DMS153 treated with DMSO at 0.1 percent for 48 hours (cell line): ENCODE measurements around the gene ANAPC2.
"Not testable (repeated sequence)": the region's sequence is repeated elsewhere in the genome, so short reads cannot be mapped to it uniquely, and the experiment has no call there.

ENCODE experiments used
- DNase-seq: peaks from one replicate; lab custom pipeline; 2025; ENCODE audit not compliant: unreplicated experiment; lab: John Stamatoyannopoulos, UW

Gene ANAPC2

DNA sequence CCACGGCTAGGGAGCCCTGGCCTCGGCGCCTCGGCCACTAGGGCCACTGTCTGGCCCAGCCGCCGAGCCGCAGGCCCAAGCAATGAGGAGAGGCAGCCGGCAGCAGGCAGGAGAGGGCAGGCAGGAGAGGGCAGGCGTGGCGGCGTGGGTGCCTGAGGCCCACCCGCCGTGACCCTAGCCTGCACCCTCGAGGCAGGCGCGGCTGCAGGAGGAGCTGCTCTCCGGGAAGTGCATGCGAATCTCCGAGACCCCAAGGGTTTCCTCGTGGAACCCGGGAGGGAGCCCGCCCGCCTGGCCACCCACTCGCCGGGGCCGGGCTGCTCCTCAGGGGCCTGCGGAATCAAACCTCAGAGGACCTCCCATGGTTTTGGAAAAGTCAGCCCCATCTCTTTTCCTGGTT lies 40.1 kb downstream of the ANAPC2 start:
- DNase-seq: no peak

DNA sequence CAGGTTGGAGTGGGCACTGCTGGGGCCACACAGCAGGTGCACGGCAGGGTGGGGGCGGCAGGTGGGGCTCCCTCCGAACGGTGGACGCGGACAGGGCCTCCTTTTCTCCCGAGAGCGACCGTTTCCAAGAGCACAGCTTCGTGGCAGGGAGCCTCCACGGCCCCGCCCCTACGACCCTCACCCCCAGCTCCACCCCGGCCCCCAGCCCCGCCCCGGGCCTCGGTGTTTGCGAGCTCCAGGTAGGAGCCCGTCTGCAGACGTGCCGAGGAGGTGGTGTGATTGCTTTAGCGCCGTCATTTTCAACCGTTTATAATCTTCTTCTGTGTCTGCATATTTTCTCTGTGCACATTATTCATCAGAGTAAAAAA lies 40.6 kb downstream of the ANAPC2 start:
- DNase-seq: no peak

DNA sequence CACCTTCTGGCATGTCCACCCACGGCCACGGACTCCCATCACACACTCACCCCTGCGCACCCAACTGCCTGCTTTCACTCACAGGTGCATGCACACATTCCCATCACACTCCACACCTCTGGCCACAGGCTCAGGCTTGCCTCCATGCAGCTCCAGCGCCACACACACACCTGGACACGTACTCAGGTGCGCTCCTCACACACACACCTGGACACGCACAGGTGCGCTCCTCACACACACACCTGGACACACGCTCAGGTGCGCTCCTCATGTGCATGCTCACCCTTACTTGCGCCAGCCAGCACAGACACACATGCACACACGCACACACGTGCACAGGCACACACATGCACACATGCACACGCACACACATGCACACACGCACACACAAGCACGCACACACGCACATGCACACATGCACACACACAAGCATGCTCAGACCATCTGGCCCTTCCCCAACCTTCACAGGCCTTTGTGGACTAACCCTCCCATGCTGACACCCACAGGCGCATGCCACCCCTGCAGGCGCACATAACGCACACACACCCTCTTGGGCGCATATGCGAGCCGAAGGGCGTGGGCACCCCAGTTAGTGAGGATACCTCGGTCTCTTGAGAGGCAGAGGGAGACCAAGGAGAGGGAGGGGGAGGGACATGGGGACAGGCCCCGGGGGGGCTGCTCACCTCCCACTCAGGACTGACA lies 41.1 kb downstream of the ANAPC2 start:
- no peak for DNase-seq

- no peak for DNase-seq
These were observed 41.8 kb downstream of the ANAPC2 start for GRCh38 chr9:137146527-137146918.

- DNase-seq: no peak
These were observed 42.4 kb downstream of the ANAPC2 start for GRCh38 chr9:137145731-137146526.

GRCh38 chr9:137143459-137143858 lies 44.9 kb downstream of the ANAPC2 start:
- DNase-seq: no peak

- DNase-seq: no peak
These were observed 46.1 kb downstream of the ANAPC2 start for GRCh38 chr9:137141976-137142936.

- no peak for DNase-seq
These were observed 47.1 kb downstream of the ANAPC2 start for GRCh38 chr9:137141050-137141810.

DNA sequence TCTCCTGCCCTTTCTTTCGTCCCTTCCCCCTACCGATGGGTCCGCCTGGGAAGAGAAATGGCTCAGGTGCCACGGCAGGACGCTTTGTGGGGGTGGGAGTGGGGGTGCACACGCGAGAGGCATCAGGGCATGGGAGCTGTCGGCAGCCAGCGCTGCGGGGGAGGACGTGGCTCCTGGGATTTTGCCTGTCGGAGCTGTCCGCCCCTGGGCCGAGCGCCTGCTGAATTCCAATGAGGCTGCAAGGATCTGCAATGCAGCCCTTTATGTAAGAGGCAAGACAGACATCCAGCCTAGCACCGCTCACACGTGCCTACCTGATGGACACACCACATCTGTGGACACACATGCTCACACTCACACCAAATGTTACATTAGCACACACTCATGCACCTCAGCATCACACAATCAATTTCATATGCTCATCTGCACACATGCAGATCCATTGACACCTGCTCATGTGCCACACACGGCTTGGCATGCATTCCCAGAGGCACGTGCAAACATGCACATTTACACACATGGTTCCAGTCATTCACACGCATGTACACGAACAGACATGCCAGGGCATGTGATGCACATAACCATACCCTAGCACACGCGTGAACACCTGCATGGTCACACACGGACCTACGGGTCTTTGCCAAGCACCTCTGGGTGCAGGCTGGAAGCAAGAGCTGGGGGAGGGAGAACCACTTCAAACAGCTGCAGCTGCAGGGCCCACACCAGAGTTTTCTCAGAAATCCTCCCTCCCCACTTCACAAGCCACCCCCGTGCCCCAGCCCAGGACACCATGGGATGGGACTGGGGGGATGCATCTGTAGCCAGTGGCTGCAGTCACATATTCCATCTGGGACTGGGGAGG lies 48.0 kb downstream of the ANAPC2 start:
- DNase-seq: no peak

DNA sequence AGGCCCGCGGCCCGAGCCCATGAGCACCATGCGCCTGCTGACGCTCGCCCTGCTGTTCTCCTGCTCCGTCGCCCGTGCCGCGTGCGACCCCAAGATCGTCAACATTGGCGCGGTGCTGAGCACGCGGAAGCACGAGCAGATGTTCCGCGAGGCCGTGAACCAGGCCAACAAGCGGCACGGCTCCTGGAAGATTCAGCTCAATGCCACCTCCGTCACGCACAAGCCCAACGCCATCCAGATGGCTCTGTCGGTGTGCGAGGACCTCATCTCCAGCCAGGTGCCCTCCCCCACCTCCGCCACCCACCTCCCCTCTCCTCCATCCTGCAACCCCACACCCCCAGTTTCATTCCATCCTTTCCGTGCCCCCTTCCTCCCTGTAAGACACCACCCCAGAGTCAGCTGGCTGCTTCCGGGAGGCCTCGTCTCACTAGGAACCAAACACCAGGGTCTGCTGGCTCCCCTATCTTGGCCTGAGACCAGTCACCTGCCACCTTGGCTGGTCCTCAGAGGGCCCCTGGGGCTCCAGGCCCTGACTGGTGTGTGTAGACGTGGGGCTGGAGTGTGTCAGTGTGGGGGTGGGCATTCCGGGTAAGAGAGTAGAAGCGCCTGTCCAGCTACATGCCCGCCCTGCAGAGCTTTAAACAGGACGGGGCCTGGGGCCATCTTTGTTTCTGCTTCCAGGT lies 48.8 kb downstream of the ANAPC2 start:
- no peak for DNase-seq

DNA sequence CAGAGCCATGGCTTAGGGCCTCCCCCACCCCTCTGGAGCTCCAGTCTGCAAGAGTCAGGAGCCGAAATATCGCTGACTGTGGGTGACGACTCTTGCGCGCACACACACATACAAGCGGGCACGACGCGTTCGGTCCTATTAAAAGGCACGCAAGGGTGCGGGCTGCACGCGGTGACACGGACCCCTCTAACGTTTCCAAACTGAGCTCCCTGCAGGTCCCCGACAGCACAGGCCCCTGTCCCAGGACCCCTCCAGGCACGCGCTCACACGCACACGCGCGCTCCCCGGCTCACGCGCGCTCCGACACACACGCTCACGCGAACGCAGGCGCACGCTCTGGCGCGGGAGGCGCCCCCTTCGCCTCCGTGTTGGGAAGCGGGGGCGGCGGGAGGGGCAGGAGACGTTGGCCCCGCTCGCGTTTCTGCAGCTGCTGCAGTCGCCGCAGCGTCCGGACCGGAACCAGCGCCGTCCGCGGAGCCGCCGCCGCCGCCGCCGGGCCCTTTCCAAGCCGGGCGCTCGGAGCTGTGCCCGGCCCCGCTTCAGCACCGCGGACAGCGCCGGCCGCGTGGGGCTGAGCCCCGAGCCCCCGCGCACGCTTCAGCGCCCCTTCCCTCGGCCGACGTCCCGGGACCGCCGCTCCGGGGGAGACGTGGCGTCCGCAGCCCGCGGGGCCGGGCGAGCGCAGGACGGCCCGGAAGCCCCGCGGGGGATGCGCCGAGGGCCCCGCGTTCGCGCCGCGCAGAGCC lies 49.5 kb downstream of the ANAPC2 start, which contains the start of gene GRIN1:
Gene GRIN1 (plus strand): TSS at position 433 of the 746 bp plus-strand sequence. CDS start 333 bp downstream, outside the sequence.
- DNase-seq: no peak

GRCh38 chr9:137138058-137138721 lies 50.2 kb downstream of the ANAPC2 start:
- DNase-seq: no peak

- DNase-seq: no peak
These were observed 51.3 kb downstream of the ANAPC2 start for GRCh38 chr9:137136881-137137607.

DNA sequence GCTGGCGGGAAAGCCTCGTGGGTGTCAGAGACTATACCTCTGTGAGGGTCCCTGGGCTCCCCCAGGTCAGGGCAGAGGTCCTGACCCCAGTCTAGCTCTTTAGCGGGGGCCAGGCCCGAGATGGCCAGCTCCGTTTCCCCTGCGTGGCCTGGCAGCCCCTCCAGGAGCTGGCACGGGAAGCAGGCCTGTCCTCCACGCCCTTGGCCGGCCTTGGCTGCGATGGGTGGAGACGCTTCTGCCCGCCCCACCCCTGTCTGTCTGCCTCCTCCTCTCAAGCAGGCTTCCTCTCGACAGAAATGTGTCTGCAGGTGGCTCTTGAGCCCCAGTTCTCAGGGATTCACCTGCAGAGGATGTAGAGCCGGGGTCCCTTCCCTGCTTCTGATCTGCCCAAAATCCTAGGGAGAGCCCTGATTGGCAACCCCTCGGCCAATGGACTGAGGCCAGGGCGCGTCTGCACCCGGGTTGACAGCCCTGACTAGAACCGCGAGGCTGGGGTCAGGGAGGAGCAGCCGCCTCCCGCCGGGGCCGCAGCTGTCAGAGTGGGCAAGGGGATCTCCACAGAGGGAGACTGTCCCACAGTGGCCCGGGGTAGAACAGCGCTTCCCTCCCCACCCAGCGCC lies 52.0 kb downstream of the ANAPC2 start:
- DNase-seq: no peak

- not testable (repeated sequence) for DNase-seq
These were observed 53.2 kb downstream of the ANAPC2 start for GRCh38 chr9:137135154-137135553.

- no peak for DNase-seq
These were observed 54.2 kb downstream of the ANAPC2 start for GRCh38 chr9:137134191-137134590.
